ENCODE results near the gene HDAC10. TPM values are rescaled to one million over a fixed set of nuclear protein-coding genes. Genes with fewer than 3 reads are reported as not detected.

Gene HDAC10
- total RNA-seq, 1 experiment from 2014 or later: 71.3 TPM

- H3K4me3 ChIP-seq (ENCODE audit: low read depth in 2 of 2, low read length in 2 of 2): peak overlapping the region; percentile 30 to 31
- H3K4me1 ChIP-seq (ENCODE audit: control insufficient read depth, insufficient read depth, low read length): peaks cover 76% of the 10 kb centered on the region
- in situ Hi-C loops (cut with HindIII; ENCODE audit: low pct_unique_long_range_greater_than_20kb, low sequenced_read_pairs): no loop called here
Observed at GRCh38 chr22:50299785-50300619, 48.9 kb upstream of the HDAC10 start.

More at GRCh38 chr22:50299785-50300619, 48.9 kb upstream of the HDAC10 start:
- peak; percentile 62 for ATAC-seq
- BruUV-seq (replicated peaks): no TSS peak
- no peak for DNase-seq (ENCODE audit: low read depth, low spot score)
- intact Hi-C loops (cut with micrococcal nuclease; ENCODE audit: unreplicated experiment): no loop called here
- Histone ChIP-seq H3K36me3 (ENCODE audit: control insufficient read depth, insufficient read depth, low read length) (no peaks in the 10 kb centered on the region), H3K9me3 (ENCODE audit: control insufficient read depth, insufficient read depth, low read depth, low read length) (no peaks in the 10 kb centered on the region), H3K27me3 (ENCODE audit: control insufficient read depth, insufficient read depth, low read length) (no peaks in the 10 kb centered on the region), H3K27ac (ENCODE audit: low read length) (peak overlapping the region; percentile 78)
- POLR2A ChIA-PET: no interaction called here
- no peak for TF ChIP-seq REST (IDR thresholded peaks at IDR 0.05; ENCODE audit: insufficient read depth in 1 of 2, low read depth in 2 of 2, low read length in 1 of 2)
- TF ChIP-seq POLR2AphosphoS5 (IDR thresholded peaks at IDR 0.05; ENCODE audit: low read depth, low read length): no peak
- no peak for TF ChIP-seq TCF7L2 (IDR thresholded peaks at IDR 0.05; ENCODE audit: low read depth, low read length)
- TF ChIP-seq CTCF (IDR thresholded peaks at IDR 0.05): no peak
- no peak; the same call in 1 of the 2 replicates for TF ChIP-seq SIN3A (IDR thresholded peaks at IDR 0.05; ENCODE audit: borderline replicate concordance, insufficient read depth, low read depth, low read length)
- CTCF ChIA-PET: interaction anchor here (0.6 to 1.0 kb wide), 2 partner anchors 21 to 31 kb away, joined by 3 to 5 read pairs; no protein-coding TSS in a partner anchor
